Nucleus accumbens (tissue), 56 donors: ENCODE results near the gene SP140.
"Not testable (repeated sequence)": the region's sequence is repeated elsewhere in the genome, so short reads cannot be mapped to it uniquely, and the experiment has no call there.

Experiments used
- DNase-seq, 56 donors: peaks; one replicate each; lab custom pipeline; 2025; lab: John Stamatoyannopoulos, UW

Gene SP140

GRCh38 chr2:230323385-230324106, 98.0 kb downstream of the SP140 start:
- DNase-seq: no peak

- no peak for DNase-seq
Measured at GRCh38 chr2:230324503-230324902, 99.0 kb downstream of the SP140 start.

GRCh38 chr2:230325316-230326243, 100.0 kb downstream of the SP140 start:
- no peak for DNase-seq

- DNase-seq: peak in 15 of 56 donors; percentile 2 to 41 (median 11)
Measured at GRCh38 chr2:230326453-230327417, 101.2 kb downstream of the SP140 start, which contains the start of gene SP140L. Gene SP140L, plus strand, starts transcription at chr2:230327193. Its CDS starts 77 bp downstream, at chr2:230327270.

GRCh38 chr2:230327418-230328154, 102.0 kb downstream of the SP140 start:
- no peak for DNase-seq

- no peak for DNase-seq
Measured at GRCh38 chr2:230328155-230328458, 102.6 kb downstream of the SP140 start.

- DNase-seq: no peak
Measured at GRCh38 chr2:230329946-230330605, 104.5 kb downstream of the SP140 start.

- no peak for DNase-seq
Measured at GRCh38 chr2:230330725-230331124, 105.2 kb downstream of the SP140 start.

- DNase-seq: no peak
Measured at GRCh38 chr2:230335461-230335863, 109.9 kb downstream of the SP140 start.

- DNase-seq: no peak
Measured at GRCh38 chr2:230335864-230336506, 110.4 kb downstream of the SP140 start.

GRCh38 chr2:230341936-230342528, 116.5 kb downstream of the SP140 start:
- not testable (repeated sequence) for DNase-seq

GRCh38 chr2:230343041-230343624, 117.6 kb downstream of the SP140 start:
- DNase-seq: not testable (repeated sequence)

- DNase-seq: no peak
Measured at GRCh38 chr2:230343747-230344146, 118.2 kb downstream of the SP140 start.

- no peak for DNase-seq
Measured at GRCh38 chr2:230346465-230346864, 120.9 kb downstream of the SP140 start.

- no peak for DNase-seq
Measured at GRCh38 chr2:230346921-230347533, 121.5 kb downstream of the SP140 start.

GRCh38 chr2:230347659-230348305, 122.2 kb downstream of the SP140 start:
- DNase-seq: no peak

- DNase-seq: no peak
Measured at GRCh38 chr2:230348787-230349186, 123.3 kb downstream of the SP140 start.
